GM23338 (cell line): ENCODE measurements around the gene ANG. TPM values are rescaled to one million over a fixed set of nuclear protein-coding genes. Genes with fewer than 3 reads are reported as not detected.

Experiments used
- ATAC-seq: fragments of 200-7000 bp; cut with Tn5 transposase; 3 replicates; pipeline ENCODE4 v1.9.1; 2020
- DNase-seq: peaks from one replicate; pipeline ENCODE4 v3.0.0-alpha.2; 2015; ENCODE audit warnings: low spot score
- H2AFZ ChIP-seq: fragments of 200-600 bp; sonication (generic); 2 replicates; pipeline ENCODE4 v1.8.0; 2016; ENCODE audit warnings: antibody characterized with exemption, mild to moderate bottlenecking, moderate library complexity
- H3F3A ChIP-seq: fragments of 200-600 bp; sonication (generic); replicated peaks from 2 replicates; pipeline ENCODE4 v1.8.0; 2017; ENCODE audit warnings: antibody characterized with exemption, mixed run types, low read depth
- H3K27ac ChIP-seq: fragments of 200-600 bp; sonication (generic); 2 replicates; pipeline ENCODE4 v1.6.1; 2016; ENCODE audit warnings: low read depth
- H3K27me3 ChIP-seq: fragments of 200-600 bp; sonication (generic); 2 replicates; pipeline ENCODE4 v1.8.0; 2016; ENCODE audit warnings: mild to moderate bottlenecking, mixed run types, moderate library complexity; ENCODE audit not compliant: insufficient read depth
- H3K36me3 ChIP-seq: fragments of 200-600 bp; sonication (generic); 2 replicates; pipeline ENCODE4 v1.8.0; 2016; ENCODE audit warnings: mild to moderate bottlenecking; ENCODE audit not compliant: insufficient read depth
- H3K4me1 ChIP-seq: fragments of 200-600 bp; sonication (generic); 2 replicates; pipeline ENCODE4 v1.8.0; 2016; ENCODE audit warnings: mild to moderate bottlenecking, moderate library complexity; ENCODE audit not compliant: insufficient read depth
- H3K4me2 ChIP-seq: fragments of 200-600 bp; sonication (generic); 2 replicates; pipeline ENCODE4 v1.7.1; 2017; ENCODE audit warnings: mixed run types
- H3K4me3 ChIP-seq: fragments of 200-600 bp; sonication (generic); 2 replicates; pipeline ENCODE4 v1.6.1; 2016; ENCODE audit warnings: mixed run types
- H3K79me2 ChIP-seq: fragments of 200-600 bp; sonication (generic); replicated peaks from 2 replicates; pipeline ENCODE4 v1.8.0; 2017; ENCODE audit warnings: mild to moderate bottlenecking; ENCODE audit not compliant: insufficient read depth
- H3K9me2 ChIP-seq: fragments of 200-600 bp; sonication (generic); 2 replicates; pipeline ENCODE4 v1.8.0; 2017; ENCODE audit not compliant: insufficient read depth
- H4K20me1 ChIP-seq: fragments of 200-600 bp; sonication (generic); replicated peaks from 2 replicates; pipeline ENCODE4 v1.8.0; 2017; ENCODE audit warnings: mild to moderate bottlenecking; ENCODE audit not compliant: insufficient read depth
- H3K27ac Mint-ChIP-seq: 2 replicates; pipeline ENCODE4 v1.8.0; 2020; ENCODE audit warnings: inconsistent platforms, mild to moderate bottlenecking, moderate library complexity, mixed read lengths
- H3K27me3 Mint-ChIP-seq: 3 replicates; pipeline ENCODE4 v1.8.0; 2022; ENCODE audit warnings: low read depth, mild to moderate bottlenecking, moderate library complexity, mixed read lengths, inconsistent platforms; ENCODE audit not compliant: insufficient read depth, poor library complexity
- H3K36me3 Mint-ChIP-seq: 3 replicates; pipeline ENCODE4 v1.8.0; 2021; ENCODE audit warnings: low read depth, mild to moderate bottlenecking, inconsistent platforms, moderate library complexity, mixed read lengths
- H3K4me1 Mint-ChIP-seq: 3 replicates; pipeline ENCODE4 v1.8.0; 2020; ENCODE audit warnings: mild to moderate bottlenecking, inconsistent platforms, mixed read lengths
- H3K4me3 Mint-ChIP-seq: 3 replicates; pipeline ENCODE4 v1.8.0; 2021; ENCODE audit warnings: moderate library complexity, mild to moderate bottlenecking, inconsistent platforms, mixed read lengths
- H3K9me3 Mint-ChIP-seq: 3 replicates; pipeline ENCODE4 v1.8.0; 2020; ENCODE audit warnings: moderate library complexity, mild to moderate bottlenecking, inconsistent platforms, mixed read lengths
- ETS1 ChIP-seq: IDR thresholded peaks from 2 replicates; pipeline ENCODE4 v1.6.1; 2016; ENCODE audit warnings: antibody characterized with exemption
- EZH2 ChIP-seq: fragments of 200-600 bp; sonication (generic); IDR thresholded peaks from one replicate; pipeline ENCODE4 v1.8.0; 2017; ENCODE audit warnings: antibody characterized with exemption, mild to moderate bottlenecking, low read depth; ENCODE audit not compliant: unreplicated experiment
- EZH2phosphoT487 ChIP-seq: fragments of 200-600 bp; sonication (generic); IDR thresholded peaks from one replicate; pipeline ENCODE4 v1.8.1; 2018; ENCODE audit warnings: antibody characterized with exemption; ENCODE audit not compliant: unreplicated experiment
- JUNB ChIP-seq: IDR thresholded peaks from one replicate; pipeline ENCODE4 v1.6.1; 2016; ENCODE audit warnings: antibody characterized with exemption; ENCODE audit not compliant: unreplicated experiment
- NANOG ChIP-seq: IDR thresholded peaks from 2 replicates; pipeline ENCODE4 v1.6.1; 2016; ENCODE audit warnings: antibody characterized with exemption, borderline replicate concordance
- STAT1 ChIP-seq: IDR thresholded peaks from one replicate; pipeline ENCODE4 v1.6.1; 2016; ENCODE audit warnings: antibody characterized with exemption; ENCODE audit not compliant: unreplicated experiment
- ZNF114 ChIP-seq: fragments of 250-450 bp; sonication (Bioruptor Pico); IDR thresholded peaks from 2 replicates; pipeline ENCODE4 v1.5.0; 2020; ENCODE audit warnings: mild to moderate bottlenecking, moderate library complexity
- ZNF331 ChIP-seq: fragments of 250-450 bp; sonication (Bioruptor Pico); IDR thresholded peaks from 2 replicates; pipeline ENCODE4 v1.5.0; 2020; ENCODE audit warnings: low read depth, mild to moderate bottlenecking, moderate library complexity
- ZNF462 ChIP-seq: fragments of 250-450 bp; sonication (Bioruptor Pico); IDR thresholded peaks from 2 replicates; pipeline ENCODE4 v1.5.0; 2020; ENCODE audit warnings: mild to moderate bottlenecking, moderate library complexity
- polyA plus RNA-seq: library from polyadenylated mRNA; unstranded; fragments of >200 nt; fragmentation: Nextera tagmentation; extraction: Ambion mirVana; gene quantifications from 2 replicates; pipeline ENCODE4 v1.2.1, GENCODE V29; 2016
- total RNA-seq: library from RNA; depleted of rRNA; stranded (reverse); fragments of >200 nt; shearing (Covaris generic); gene quantifications from 2 replicates; pipeline ENCODE4 v1.2.3, GENCODE V29; 2014

ANG gene
- total and polyA plus RNA-seq, 2 experiments from 2014 or later, result 2.3 to 3.7 TPM

GRCh38 chr14:20655851-20656250 lies 32.7 kb upstream of the ANG start (continued):
- TF ChIP-seq ZNF462 (CRISPR knock-in tag) (no peak), NANOG (no peak), EZH2phosphoT487 (no peak), ZNF114 (CRISPR knock-in tag) (no peak)

- H3K27me3 Mint-ChIP-seq, result peaks cover 52% of the 10 kb centered on the region
- H3K36me3 Mint-ChIP-seq, result no peaks in the 10 kb centered on the region; the same call in 2 of the 3 replicates
These were observed 32.3 kb upstream of the ANG start for GRCh38 chr14:20656274-20656673.

More at GRCh38 chr14:20656274-20656673, 32.3 kb upstream of the ANG start:
- DNase-seq (no peak), ATAC-seq (no peak)
- Histone ChIP-seq H3K4me1 (peaks cover 15% of the 10 kb centered on the region; the same call in 1 of the 2 replicates), H3K4me2 (no peak overlapping the region), H3K36me3 (no peaks in the 10 kb centered on the region), H3K4me3 (no peak overlapping the region), H4K20me1 (no peaks in the 10 kb centered on the region), H2AFZ (no peak overlapping the region), H3K9me2 (no peaks in the 10 kb centered on the region), H3K27me3 (peaks cover 39% of the 10 kb centered on the region), H3K27ac (no peak overlapping the region), H3F3A (no peaks in the 10 kb centered on the region; the same call in 1 of the 2 replicates), H3K79me2 (no peaks in the 10 kb centered on the region)
- no peak overlapping the region for H3K27ac Mint-ChIP-seq
- TF ChIP-seq EZH2phosphoT487, result no peak
- no peak for TF ChIP-seq ZNF114 (CRISPR knock-in tag)
- TF ChIP-seq STAT1, result no peak
- no peak for TF ChIP-seq EZH2
- no peak for TF ChIP-seq ETS1
- TF ChIP-seq ZNF462 (CRISPR knock-in tag), result no peak
- no peak for TF ChIP-seq JUNB
- TF ChIP-seq ZNF331, result no peak
- peaks cover 26% of the 10 kb centered on the region for H3K4me1 Mint-ChIP-seq
- no peak overlapping the region for H3K4me3 Mint-ChIP-seq
- peaks cover 6% of the 10 kb centered on the region; the same call in 2 of the 3 replicates for H3K9me3 Mint-ChIP-seq
